HG03159 (cell line): ENCODE measurements around the gene INHA.

Experiments used
- ATAC-seq: cut with Tn5 transposase; IDR thresholded peaks from one replicate; pipeline ENCODE4 v1.9.1; 2021; ENCODE audit warnings: mild to moderate bottlenecking, moderate library complexity; ENCODE audit not compliant: unreplicated experiment

INHA gene

DNA sequence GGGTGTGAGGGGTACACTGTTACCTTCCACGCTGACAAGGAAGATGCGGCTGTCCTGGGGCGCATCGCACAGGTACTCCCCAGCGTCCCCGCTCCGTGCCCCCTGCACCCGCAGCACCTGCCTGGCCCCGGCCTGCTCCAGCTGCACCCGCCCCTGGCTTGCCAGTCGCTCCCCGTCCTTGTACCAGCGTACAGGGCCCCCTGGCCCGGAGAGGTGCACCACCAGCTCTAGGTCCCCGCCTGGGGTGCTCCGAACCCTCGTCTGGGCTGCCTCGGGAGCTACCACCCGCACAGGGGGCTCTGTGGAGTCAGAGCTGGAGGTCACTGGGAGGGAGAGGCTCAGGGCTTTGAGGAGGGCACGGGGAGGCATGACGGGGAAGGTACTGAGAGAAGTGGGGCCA, 14.8 kb upstream of the INHA start:
- ATAC-seq: no peak

- ATAC-seq: no peak
Observed at GRCh38 chr2:219557791-219558785, 14.0 kb upstream of the INHA start.

DNA sequence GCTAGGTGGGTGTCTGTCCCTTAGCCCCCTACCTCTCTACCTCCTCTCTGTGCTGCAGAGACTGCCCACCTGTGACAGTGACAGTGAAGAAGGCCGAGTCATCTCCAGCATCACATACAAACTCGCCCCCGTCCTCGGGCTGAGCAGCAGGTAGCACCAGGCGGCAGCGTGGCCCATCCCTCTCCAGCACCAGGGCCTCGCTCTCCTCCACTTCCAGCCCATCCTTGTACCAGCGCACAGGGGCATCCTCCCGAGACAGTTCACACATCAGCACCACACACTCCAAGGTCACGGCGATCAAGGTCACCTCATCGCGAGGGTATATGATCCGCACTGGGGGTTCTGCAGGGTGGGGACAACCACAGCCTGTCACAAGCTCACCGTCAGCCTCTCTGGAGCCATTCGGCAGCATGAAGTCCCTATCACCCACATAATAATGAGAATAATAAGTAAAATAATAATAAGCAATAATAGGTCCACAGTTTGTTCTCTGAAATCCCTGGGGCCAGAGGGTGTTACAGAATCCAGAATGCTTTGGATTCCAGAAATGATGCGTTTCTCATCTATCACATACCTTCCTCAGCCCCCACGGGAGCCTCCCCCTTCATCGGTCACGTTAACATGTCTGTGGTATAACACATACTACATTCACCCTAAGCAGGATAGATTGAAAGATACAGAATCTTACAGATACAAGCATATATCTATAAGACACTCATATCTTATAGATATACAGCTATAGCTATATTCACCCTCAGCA, 12.8 kb upstream of the INHA start:
- no peak for ATAC-seq

- ATAC-seq: no peak
Observed at GRCh38 chr2:219560037-219560892, 11.8 kb upstream of the INHA start.

DNA sequence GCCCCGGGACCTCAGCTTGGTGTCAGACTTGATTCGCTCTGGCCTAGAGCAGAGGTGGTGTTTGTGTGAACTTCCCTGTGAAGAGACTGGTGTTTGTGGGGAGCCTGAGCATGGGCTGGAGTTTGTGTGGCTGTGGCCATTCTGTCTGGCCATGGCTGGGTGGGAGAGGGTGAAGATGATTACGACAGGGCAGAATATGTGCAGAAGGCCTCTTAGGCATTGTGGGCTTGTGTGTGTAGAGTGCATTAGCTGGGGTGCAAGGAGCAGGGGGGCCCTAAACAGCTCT, 11.3 kb upstream of the INHA start:
- no peak for ATAC-seq

DNA sequence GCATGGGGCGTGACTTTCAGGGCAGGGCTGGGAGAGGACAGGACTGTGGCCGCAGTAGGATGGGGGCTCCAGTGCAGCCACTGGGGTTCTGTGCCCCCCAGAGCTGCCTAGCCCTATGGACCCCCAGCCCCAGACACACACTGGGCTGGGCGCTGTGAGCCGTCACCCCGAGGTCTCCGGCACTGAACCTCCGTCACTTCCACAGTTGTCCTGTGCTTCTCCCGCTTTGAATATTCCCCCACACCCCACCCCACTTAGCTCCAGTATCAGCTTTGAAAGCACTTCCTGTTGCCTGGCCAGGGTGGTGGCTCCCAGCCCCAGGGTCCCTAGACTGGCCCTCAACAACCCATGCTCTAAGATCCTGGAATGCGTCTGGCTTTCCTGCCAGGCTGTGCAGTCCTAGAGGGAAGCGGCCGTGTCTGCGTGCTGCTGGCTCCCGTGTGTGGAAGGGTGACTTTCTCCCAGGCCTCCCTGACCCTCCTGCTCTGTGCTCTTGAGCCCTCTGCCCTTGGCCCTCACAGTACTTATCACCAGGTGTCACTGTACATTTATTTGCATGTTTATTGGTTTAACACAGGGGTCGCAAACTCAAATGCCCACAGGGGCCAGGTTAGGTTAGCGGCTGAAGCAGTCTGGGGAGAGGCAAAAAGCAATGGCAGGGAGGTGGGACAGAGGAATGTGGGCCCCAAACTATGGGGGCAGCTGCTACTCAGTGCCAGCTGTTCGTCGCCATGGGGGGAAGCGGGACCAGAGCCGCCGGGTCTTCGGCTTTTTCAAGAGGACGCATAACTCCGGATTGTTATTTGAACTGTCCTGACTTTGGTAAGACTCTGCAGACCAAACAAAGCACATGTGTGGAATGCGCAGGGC, 10.7 kb upstream of the INHA start:
- ATAC-seq: no peak

GRCh38 chr2:219562049-219563020, 9.8 kb upstream of the INHA start:
- no peak for ATAC-seq

DNA sequence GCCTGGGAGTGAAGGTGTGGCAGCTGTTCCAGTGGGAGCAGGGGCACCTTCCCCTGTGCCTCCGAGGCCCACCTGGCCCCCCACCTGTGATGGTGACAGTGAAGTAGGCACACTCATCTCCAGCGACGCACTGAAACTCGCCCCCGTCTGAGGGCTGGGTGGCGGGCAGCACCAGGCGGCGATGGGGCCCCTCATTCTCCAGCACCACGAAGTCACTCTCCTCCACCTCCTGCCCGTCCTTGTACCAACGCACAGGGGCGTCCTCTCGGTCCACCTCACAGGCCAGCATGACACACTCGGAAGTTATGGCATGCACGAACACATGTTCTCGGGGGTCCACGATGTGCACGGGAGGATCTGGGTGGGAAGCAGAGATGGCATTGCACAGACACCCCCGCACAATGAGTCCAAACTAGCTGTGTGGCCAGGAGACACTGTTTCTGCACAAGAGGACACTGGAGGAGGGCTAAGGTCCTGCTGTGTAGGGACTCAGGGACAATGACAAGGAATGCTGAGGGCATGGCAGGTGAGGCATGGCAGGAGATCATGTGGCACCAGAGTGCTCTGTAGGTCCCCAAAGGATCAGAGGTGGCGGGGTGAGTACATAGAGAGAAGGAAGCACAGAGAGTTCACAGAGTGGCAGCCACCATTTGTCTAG, 8.7 kb upstream of the INHA start:
- no peak for ATAC-seq

GRCh38 chr2:219565130-219566080, 6.7 kb upstream of the INHA start:
- ATAC-seq: no peak

DNA sequence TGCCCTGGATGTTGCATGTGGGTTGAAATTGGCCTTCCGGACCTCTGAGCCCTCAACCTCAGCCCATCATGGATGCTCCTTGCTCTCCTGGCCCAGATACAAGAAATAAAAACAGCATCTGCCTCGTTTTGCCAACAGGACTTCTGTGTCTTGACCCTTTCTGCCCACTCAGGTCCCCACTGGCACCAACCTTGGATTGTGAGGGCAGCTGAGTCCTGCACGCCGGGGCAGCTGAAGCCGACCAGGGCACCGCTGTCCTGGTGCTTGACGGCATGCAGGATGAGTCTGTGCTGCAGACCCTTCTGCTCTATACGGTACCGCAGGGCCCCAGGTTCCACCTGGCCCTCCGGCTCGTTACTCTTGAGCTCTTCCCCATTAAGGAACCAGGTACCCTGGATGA, 5.5 kb upstream of the INHA start:
- no peak for ATAC-seq

DNA sequence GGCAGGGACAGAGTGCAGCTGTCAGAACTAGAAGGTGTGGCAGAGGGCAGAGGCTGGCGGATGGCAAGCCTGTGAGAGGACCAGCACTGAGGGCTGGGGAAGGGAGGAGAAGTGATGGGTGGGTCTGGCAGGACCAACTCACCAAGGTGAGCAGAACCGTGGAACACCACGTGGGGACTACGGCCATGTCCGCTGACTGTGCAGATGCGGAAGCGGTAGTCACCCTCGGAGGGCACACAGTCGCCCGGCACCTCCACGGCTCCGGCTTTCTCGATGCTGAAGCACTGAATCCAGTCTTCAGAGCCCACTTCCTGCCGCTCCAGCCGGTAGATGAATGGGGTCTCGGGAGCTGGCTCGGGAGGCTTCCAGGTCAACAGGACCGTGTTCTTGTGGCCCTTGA, 5.0 kb upstream of the INHA start:
- no peak for ATAC-seq

GRCh38 chr2:219567791-219568361, 4.2 kb upstream of the INHA start:
- ATAC-seq: no peak

GRCh38 chr2:219569041-219569440, 3.1 kb upstream of the INHA start:
- ATAC-seq: no peak

DNA sequence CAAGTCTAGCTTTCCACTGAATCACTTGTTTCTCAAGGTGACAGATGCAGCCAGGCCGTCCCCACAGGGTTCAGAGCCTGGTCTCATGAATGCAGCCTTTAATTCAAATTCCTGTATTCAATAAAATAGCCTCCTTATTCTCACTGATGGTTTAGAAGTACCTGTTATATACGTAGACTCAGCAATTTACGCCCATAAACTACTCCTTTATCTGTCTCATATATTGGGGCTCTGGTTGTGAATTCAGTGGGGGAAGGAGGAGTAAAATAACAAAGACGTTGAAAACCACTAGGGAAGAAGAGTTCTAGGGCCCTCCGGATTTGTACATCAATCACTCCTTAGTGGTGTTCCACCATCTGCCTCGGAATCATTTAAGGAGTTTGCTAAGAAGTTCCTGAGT, 2.5 kb upstream of the INHA start:
- no peak for ATAC-seq

GRCh38 chr2:219570194-219570923, 1.8 kb upstream of the INHA start:
- no peak for ATAC-seq

- ATAC-seq: no peak
Observed at GRCh38 chr2:219570924-219571310, 1.2 kb upstream of the INHA start.
